IPS DF 19.7 (cell line): Measurements from ENCODE around the gene BLOC1S1.
A peak's percentile ranks its signal among the peaks of the same experiment; 100 is the strongest.

Experiments used
- DNase-seq: peaks from one replicate; pipeline ENCODE4 v3.0.0-alpha.2; 2013; ENCODE audit warnings: low read depth, low spot score

Gene BLOC1S1

GRCh38 chr12:55715833-55716581 is at the start of gene BLOC1S1:
TSS of gene BLOC1S1 (plus strand) at chr12:55716046. CDS start at chr12:55716052, 6 bp downstream.
- DNase-seq, result peak; percentile 81

DNA sequence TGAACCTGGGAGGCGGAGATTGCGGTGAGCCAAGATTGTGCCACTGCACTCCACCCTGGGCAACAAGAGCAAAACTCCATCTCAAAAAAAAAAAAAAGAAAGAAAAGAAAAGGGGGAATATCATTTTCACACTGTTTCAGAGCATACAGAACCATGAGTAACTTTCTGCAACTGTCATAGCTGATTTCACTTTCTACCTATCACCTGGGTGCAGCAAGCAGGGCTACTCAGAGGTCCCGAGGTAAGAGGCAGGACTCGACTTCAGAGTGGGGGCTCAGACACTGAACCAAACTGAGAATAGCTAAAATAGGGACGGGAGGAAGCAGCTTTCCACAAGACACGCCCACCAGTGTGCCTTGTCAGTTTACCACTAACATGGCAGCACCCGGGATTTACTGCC is 49.3 kb upstream of the BLOC1S1 start:
- no peak for DNase-seq

- no peak for DNase-seq
Observed at GRCh38 chr12:55670276-55670675, 45.6 kb upstream of the BLOC1S1 start.

GRCh38 chr12:55671746-55672145 is 44.1 kb upstream of the BLOC1S1 start:
- DNase-seq, result no peak

- no peak for DNase-seq
Observed at GRCh38 chr12:55673638-55674037, 42.2 kb upstream of the BLOC1S1 start.

DNA sequence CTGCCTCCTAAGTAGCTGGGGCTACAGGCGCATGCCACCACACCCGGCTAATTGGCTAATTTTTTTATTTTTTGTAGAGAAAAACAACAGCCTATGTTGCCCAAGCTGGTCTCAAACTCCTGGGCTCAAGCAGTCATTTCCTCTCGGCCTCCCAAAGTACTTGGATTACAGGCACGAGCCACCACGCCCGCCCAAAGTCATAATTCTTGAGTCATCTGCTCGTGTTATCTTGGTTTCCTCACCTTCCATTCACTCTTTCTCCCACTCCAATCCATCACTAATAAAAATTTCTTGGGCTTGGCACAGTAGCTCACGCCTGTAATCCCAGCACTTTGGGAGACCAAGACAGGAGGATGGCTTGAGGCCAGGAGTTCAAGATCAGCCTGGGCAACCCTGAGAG is 40.2 kb upstream of the BLOC1S1 start:
- no peak for DNase-seq

GRCh38 chr12:55676707-55677106 is 39.1 kb upstream of the BLOC1S1 start:
- DNase-seq, result no peak

- DNase-seq, result no peak
Observed at GRCh38 chr12:55679691-55680090, 36.2 kb upstream of the BLOC1S1 start.

DNA sequence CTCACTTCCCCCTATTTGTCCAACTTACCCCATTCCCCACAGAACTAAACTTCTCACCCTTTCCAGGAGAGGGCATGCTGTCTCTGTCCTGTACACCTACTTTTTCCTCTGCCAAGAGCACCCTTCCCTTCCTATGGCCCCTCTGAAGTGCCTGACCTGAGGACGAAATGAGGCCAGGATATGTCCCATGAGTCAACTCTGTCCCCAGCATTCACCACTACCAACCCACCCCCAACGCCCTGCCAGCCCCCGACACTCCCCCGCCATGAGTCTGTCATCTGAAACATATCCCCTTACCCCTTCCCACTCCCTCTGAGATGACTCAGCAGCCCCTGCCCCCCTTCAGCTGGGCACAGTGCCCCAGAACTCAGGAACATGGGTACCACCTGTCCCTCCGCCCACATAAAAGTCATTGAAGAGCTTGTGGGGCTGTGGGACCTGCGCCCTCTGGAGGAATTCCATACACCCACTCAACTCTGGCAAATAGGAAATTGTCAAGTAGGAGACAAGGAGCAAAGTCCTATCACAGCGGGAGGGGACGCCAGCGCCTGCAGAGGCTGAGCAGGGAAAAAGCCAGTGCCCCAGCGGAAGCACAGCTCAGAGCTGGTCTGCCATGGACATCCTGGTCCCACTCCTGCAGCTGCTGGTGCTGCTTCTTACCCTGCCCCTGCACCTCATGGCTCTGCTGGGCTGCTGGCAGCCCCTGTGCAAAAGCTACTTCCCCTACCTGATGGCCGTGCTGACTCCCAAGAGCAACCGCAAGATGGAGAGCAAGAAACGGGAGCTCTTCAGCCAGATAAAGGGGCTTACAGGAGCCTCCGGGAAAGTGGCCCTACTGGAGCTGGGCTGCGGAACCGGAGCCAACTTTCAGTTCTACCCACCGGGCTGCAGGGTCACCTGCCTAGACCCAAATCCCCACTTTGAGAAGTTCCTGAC is 34.4 kb upstream of the BLOC1S1 start:
- peak; percentile 67 for DNase-seq

DNA sequence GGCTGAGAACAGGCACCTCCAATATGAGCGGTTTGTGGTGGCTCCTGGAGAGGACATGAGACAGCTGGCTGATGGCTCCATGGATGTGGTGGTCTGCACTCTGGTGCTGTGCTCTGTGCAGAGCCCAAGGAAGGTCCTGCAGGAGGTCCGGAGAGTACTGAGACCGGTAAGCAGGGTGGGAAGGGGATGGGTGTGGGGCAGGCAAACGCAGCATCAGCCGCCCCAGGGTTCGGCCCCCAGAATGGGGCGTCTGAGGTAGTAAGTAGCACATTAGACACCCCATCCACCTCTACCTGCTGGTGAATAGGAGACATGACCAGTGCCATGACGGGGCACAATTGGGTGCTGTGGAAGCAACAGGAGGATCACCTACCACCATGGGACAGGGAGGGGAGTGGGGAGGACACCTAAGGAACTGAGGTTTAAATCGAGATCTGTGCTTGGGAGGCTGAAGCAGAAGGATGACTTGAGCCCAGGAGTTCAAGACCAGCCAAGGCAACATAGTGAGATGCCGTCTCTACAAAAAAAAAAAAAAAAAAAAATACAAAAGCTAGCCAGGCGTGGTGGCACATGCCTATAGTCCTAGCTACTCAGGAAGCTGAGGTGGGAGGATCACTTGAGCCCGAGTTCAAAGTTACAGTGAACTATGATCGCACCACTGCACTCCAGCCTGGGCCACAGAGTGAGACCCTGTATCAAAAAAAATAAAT is 33.6 kb upstream of the BLOC1S1 start:
- DNase-seq, result no peak

GRCh38 chr12:55683676-55684075 is 32.2 kb upstream of the BLOC1S1 start:
- DNase-seq, result no peak

DNA sequence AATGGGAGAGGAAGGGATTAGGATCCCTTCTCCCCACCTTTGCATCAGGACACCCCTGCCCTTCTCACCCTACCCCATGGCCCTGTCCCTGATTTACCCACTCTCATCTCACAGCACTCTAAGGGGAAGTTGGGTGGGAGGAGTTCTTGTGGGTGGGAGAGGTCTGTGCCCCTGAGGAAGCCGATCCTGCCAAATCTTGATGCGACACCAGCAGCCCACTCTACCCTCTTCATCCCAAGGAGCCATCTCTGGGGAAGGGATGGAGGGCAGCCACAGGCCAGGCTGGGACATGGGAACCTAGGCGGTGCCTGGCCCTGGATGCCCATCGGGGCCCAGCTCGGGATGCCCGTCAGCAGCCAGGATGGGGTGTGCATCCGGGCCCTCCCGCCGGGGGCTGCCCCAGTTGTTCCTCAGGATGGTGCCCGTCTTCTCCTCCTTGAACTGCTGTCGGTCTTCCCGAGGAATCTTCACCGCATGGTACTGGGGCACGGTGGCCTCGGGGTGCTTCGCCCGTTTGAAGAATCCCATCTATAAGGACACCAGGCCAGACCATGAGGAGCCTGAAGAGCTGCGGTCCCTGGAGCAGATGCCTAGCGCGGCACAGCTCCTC is 31.0 kb upstream of the BLOC1S1 start:
- no peak for DNase-seq

GRCh38 chr12:55685671-55686070 is 30.2 kb upstream of the BLOC1S1 start:
- no peak for DNase-seq

DNA sequence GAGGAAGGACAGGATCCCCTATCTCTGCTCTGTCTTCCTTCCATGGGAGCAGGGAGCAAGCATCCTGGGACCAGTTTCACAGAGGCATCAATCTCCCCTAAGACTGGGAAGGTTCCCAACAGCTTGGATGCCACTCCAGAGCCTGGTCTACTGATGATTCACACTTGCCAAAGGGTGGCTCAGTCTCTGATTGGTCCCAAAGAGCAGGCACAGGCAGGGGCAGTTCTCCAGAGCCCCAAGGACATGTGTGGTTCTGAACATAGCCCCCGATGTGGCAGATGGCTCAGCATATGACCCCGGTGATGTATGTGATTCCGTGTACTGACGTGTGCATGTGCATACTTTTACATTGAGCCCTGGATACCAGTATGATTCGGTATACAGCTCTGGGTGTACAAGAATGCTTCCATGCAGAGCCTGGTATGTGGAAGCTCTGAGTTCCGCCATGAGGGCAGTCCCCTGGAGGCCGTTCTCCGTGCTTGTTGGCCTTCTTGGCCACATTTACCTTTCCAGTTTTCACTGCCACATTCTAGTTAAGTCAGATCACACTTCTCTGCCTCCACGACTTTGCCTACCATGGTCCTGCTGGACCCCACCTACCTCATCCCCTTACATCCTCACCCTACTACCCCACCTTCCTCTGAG is 29.4 kb upstream of the BLOC1S1 start:
- no peak for DNase-seq

DNA sequence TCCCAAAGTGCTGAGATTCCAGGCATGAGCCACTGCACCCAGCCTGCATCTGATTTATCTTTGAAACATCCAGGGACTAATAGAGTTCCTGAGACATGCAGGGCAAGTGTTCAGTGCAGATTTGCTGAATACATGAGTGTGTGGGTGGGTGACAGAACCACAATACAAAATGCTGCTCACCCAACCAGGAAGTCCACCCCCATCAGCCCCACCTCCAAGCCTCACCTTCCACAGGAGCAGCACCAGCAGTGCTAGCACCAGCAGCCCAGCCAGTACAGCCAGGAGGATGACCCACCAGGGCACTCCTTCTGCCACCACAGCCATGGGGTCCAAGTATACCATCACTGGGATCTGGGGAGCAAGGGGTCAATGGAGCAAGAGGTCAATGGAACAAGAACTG is 28.1 kb upstream of the BLOC1S1 start:
- no peak for DNase-seq

DNA sequence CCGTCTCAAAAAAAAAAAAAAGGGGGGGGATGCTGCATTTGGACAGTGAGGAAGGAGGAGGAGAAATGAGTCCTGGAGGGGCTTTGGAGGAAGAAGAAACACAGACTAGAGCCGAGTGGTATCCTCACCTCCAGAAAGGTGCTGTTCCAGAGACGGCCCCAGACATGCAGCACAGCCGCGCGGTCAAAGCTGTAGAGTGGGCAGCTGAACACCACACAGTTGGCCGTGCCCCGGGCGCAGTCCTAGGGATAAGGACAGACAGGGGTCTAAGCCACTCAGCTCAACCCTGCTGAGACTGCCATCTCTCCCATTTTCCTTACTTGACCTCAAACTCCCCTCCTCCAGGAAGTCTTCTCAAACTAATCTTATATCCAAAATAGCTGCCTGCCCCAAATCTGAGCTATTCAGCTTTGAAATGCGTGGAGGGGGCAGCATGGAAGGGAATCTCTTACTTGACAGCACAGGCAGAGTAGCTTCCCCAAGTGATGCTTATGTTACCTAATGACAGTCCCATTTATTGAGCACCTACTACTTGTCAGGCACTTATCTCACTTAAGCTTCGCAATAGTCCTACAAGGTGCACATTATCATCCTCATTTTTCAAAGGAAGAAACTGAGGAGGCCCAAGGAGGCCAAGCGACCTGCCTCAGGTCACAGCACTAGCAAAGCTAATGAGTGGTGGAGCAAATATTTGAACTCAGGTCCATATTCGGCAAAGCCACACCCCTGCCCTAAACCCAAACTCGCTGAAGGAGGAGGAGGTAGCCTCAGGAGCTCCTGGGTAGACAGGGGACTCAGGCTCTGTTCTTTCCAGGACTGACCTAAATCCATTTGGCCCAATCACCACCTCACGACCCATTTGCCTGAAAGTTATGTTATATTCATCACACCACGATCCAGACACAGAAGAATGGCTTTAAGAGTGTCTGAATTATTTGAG is 26.9 kb upstream of the BLOC1S1 start:
- no peak for DNase-seq

DNA sequence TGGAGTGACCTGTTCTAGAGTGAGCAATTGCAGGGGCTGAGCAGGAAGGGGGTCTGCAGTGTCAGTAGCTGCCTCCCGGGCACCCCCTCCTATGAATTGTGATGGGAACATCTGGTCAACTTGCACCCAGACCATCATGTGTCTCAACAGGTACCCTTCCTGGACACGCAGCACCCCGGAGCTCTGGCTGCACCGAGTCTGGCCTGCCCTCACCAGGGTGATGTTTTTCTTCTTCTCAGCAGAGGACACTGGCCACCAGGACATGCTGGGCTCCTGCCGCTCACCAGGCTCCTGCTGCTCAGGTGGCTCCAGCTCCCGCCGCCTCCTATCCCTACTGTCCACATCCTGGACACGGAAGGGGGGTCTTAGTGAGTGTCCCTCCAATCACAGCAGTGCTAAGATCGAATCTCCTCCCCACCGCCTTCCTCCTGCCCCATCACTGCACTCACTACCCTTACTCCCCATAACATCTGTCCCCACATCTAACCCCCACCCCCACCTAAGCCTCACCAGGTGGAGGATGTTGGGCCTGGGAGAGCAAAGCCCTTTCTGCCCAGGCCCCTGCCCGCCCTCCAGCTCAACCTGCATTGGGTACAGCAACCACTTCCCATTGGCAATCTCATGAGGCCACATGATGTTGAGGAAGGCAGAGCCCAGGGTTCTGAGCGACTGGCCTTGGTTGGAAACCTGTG is 23.1 kb upstream of the BLOC1S1 start:
- no peak for DNase-seq

DNA sequence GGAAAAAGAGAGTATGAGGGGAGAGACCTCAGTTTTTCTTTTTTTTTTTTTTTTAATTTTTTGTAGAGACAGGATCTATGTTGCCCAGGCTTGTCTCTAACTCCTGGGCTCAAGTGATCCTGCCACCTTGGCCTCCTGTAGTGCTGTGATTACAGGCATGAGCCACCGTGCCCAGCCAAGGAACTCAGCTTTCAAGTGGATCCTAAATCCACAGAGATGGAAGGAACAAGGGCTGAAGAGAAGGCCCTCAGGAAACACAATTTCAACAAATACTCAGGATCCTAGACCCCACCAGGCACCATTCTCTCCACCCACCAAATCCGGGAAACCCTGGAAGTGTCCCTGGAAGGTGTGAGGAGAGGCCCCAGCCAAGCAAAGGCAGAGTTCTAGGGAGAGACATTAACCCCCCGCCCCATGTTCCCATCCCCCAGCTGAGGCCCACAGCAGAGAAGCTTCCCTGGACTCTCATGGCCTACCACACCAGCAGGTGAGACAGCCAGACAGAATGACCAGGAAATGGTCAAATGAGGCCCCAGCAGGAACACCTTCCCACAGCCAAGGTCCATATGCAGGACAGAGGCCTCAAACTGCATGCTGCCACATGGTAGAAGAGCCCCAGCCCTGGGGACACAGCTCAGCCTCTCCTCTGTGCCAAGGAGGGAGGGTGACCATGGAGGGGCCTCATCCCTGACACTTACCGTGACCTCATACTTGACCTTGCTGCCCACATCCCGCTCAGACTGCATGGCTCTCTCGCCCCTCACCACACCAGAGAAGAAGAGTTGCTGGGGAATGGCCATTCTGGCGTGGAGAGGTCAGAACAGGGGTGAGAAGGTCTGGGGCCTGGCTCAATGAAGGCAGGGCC is 22.3 kb upstream of the BLOC1S1 start:
- DNase-seq, result no peak

GRCh38 chr12:55694188-55694515 is 21.7 kb upstream of the BLOC1S1 start:
- no peak for DNase-seq
